Measurements from ENCODE around the gene RPS6KB1.

Gene RPS6KB1

DNA sequence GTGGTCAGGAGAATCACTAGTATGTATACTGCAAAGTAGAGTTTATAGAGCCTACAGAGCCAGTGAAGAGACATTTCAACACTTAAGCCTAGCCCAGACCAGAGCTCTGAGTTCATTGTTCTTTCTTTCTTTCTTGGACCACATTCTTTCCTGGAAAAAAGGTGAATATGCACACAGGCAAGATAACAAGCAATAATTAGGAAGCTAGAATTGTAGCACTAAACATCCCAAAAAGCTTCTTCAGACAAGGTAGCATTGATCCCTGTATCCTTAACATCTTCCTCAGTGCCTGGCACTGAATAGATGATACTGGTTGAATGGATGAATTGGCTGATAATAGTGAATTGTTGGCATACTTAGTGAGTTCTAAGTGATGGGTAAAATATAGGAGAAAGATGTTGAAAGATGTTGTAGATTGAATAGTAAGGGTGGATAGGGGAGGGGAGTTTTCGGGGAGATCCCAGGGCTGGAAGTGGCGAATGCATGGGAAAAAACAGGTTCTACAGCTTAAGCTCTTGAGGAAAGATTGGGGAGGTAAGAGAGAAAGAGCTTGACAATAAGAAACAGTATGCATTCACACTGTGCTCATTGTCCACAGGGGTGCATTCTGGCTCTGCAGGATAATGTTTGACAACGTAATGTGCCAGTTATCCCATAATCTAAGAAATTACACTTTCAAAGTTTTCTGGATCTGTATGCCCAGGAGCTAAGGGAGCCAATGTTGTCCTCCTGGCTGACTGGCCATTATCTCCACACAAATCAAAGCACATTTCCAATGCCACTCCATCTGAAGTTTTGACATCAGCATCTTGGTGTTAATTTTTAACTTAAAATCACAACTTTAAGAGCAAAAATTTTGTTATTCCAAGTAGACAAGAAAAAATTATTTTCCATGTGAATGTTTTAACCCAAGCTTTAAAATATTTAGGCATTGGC is 35.8 kb upstream of the RPS6KB1 start:
- Histone ChIP-seq H3K9ac (no peak overlapping the region), H4K20me1 (ENCODE audit: insufficient read depth) (no peaks in the 10 kb centered on the region), H3K79me2 (ENCODE audit: insufficient read depth, low read depth) (no peaks in the 10 kb centered on the region), H3K4me1 (ENCODE audit: low read depth, poor library complexity, severe bottlenecking) (peaks cover 19% of the 10 kb centered on the region), H2AFZ (ENCODE audit: low read depth) (no peak overlapping the region), H3K27ac (no peak overlapping the region), H3K27me3 (ENCODE audit: insufficient read depth, low read depth) (no peaks in the 10 kb centered on the region), H3K4me3 (IDR thresholded peaks at IDR 0.05; ENCODE audit: insufficient read depth, low read depth, low read length) (no peak overlapping the region), H3K36me3 (ENCODE audit: insufficient read depth) (no peaks in the 10 kb centered on the region), H3K4me2 (no peak overlapping the region)
- TF ChIP-seq, protein P1, sequence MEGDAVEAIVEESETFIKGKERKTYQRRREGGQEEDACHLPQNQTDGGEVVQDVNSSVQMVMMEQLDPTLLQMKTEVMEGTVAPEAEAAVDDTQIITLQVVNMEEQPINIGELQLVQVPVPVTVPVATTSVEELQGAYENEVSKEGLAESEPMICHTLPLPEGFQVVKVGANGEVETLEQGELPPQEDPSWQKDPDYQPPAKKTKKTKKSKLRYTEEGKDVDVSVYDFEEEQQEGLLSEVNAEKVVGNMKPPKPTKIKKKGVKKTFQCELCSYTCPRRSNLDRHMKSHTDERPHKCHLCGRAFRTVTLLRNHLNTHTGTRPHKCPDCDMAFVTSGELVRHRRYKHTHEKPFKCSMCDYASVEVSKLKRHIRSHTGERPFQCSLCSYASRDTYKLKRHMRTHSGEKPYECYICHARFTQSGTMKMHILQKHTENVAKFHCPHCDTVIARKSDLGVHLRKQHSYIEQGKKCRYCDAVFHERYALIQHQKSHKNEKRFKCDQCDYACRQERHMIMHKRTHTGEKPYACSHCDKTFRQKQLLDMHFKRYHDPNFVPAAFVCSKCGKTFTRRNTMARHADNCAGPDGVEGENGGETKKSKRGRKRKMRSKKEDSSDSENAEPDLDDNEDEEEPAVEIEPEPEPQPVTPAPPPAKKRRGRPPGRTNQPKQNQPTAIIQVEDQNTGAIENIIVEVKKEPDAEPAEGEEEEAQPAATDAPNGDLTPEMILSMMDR (conservative IDR thresholded peaks at IDR 0.05; ENCODE audit: low read depth, low read length): no peak

- H3K9ac ChIP-seq: no peak overlapping the region
- H3K4me1 ChIP-seq (ENCODE audit: low read depth, poor library complexity, severe bottlenecking): peaks cover 12% of the 10 kb centered on the region
- H2AFZ ChIP-seq (ENCODE audit: low read depth): no peak overlapping the region
- H3K36me3 ChIP-seq (ENCODE audit: insufficient read depth): no peaks in the 10 kb centered on the region
- TF ChIP-seq, protein P1 (conservative IDR thresholded peaks at IDR 0.05; ENCODE audit: low read depth, low read length): no peak
- no peak overlapping the region for H3K4me2 ChIP-seq
- H3K79me2 ChIP-seq (ENCODE audit: insufficient read depth, low read depth): no peaks in the 10 kb centered on the region
- no peaks in the 10 kb centered on the region for H4K20me1 ChIP-seq (ENCODE audit: insufficient read depth)
- H3K4me3 ChIP-seq (IDR thresholded peaks at IDR 0.05; ENCODE audit: insufficient read depth, low read depth, low read length): no peak overlapping the region
- no peaks in the 10 kb centered on the region for H3K27me3 ChIP-seq (ENCODE audit: insufficient read depth, low read depth)
- no peak overlapping the region for H3K27ac ChIP-seq
Observed at GRCh38 chr17:59858167-59858816, 34.6 kb upstream of the RPS6KB1 start.

- H3K27ac ChIP-seq: no peak overlapping the region
Observed at GRCh38 chr17:59858932-59859331, 34.0 kb upstream of the RPS6KB1 start.

GRCh38 chr17:59859444-59860025 is 33.4 kb upstream of the RPS6KB1 start:
- Histone ChIP-seq H3K79me2 (ENCODE audit: insufficient read depth, low read depth) (no peaks in the 10 kb centered on the region), H3K9ac (no peak overlapping the region), H2AFZ (ENCODE audit: low read depth) (no peak overlapping the region), H3K27me3 (ENCODE audit: insufficient read depth, low read depth) (no peaks in the 10 kb centered on the region), H3K4me1 (ENCODE audit: low read depth, poor library complexity, severe bottlenecking) (peaks cover 12% of the 10 kb centered on the region), H3K4me2 (no peak overlapping the region), H3K27ac (no peak overlapping the region), H3K4me3 (IDR thresholded peaks at IDR 0.05; ENCODE audit: insufficient read depth, low read depth, low read length) (no peak overlapping the region), H3K36me3 (ENCODE audit: insufficient read depth) (no peaks in the 10 kb centered on the region), H4K20me1 (ENCODE audit: insufficient read depth) (no peaks in the 10 kb centered on the region)
- TF ChIP-seq, protein P1 (conservative IDR thresholded peaks at IDR 0.05; ENCODE audit: low read depth, low read length): peak; percentile 75

More at GRCh38 chr17:59858932-59859331, 34.0 kb upstream of the RPS6KB1 start:
- TF ChIP-seq, protein P1 (conservative IDR thresholded peaks at IDR 0.05; ENCODE audit: low read depth, low read length): no peak
- Histone ChIP-seq H3K4me1 (ENCODE audit: low read depth, poor library complexity, severe bottlenecking) (peaks cover 12% of the 10 kb centered on the region), H4K20me1 (ENCODE audit: insufficient read depth) (no peaks in the 10 kb centered on the region), H3K4me2 (no peak overlapping the region), H3K27me3 (ENCODE audit: insufficient read depth, low read depth) (no peaks in the 10 kb centered on the region), H3K4me3 (IDR thresholded peaks at IDR 0.05; ENCODE audit: insufficient read depth, low read depth, low read length) (no peak overlapping the region), H3K79me2 (ENCODE audit: insufficient read depth, low read depth) (no peaks in the 10 kb centered on the region), H3K9ac (no peak overlapping the region), H3K36me3 (ENCODE audit: insufficient read depth) (no peaks in the 10 kb centered on the region), H2AFZ (ENCODE audit: low read depth) (no peak overlapping the region)

All from KMS-11 (cell line).